AG04449 (cell line): ENCODE measurements around the gene LNX1.

ENCODE experiments used
- CTCF ChIA-PET: fragments of 350-600 bp; formaldehyde crosslinking; extraction: SDS; loops from one replicate; lab custom pipeline; 2021; ENCODE audit warnings: antibody characterized with exemption; lab: Yijun Ruan, JAX
- POLR2A ChIA-PET: fragments of 400-600, 350-600 bp; formaldehyde crosslinking; extraction: SDS; loops from one replicate; lab custom pipeline; 2020; ENCODE audit warnings: antibody characterized with exemption, inconsistent platforms; lab: Yijun Ruan, JAX
- DNase-seq: peaks from one replicate; pipeline ENCODE4 v3.0.0-alpha.2; 2010; ENCODE audit warnings: low read depth, low spot score
- H3K4me3 ChIP-seq: 2 replicates; pipeline ENCODE4 v1.5.1; 2011; ENCODE audit warnings: low read depth, mild to moderate bottlenecking, control low read depth, low read length
- CTCF ChIP-seq: IDR thresholded peaks from one replicate; pipeline ENCODE4 v1.5.1; 2011; ENCODE audit warnings: mild to moderate bottlenecking, moderate library complexity, low read length, control low read depth, inconsistent platforms; ENCODE audit not compliant: insufficient read depth; ENCODE audit errors: missing control alignments

Gene LNX1

GRCh38 chr4:53598901-53599300, 7.6 kb upstream of the LNX1 start:
- ChIA-PET CTCF (interaction anchor here (0.6 to 1.1 kb wide), 4 partner anchors 9 to 635 kb away, joined by 3 read pairs; no protein-coding TSS in a partner anchor), POLR2A (no interaction called here)
- DNase-seq: no peak
- no peak for TF ChIP-seq CTCF
- H3K4me3 ChIP-seq: no peak overlapping the region

GRCh38 chr4:53598483-53598882, 7.2 kb upstream of the LNX1 start:
- DNase-seq: no peak
- TF ChIP-seq CTCF: no peak
- H3K4me3 ChIP-seq: no peak overlapping the region
- POLR2A ChIA-PET: no interaction called here
- CTCF ChIA-PET: interaction anchor here (0.6 to 1.1 kb wide), 4 partner anchors 8 to 636 kb away, joined by 3 read pairs; no protein-coding TSS in a partner anchor

- TF ChIP-seq CTCF: no peak
- CTCF ChIA-PET: no interaction called here
- no peak for DNase-seq
- POLR2A ChIA-PET: no interaction called here
- H3K4me3 ChIP-seq: no peak overlapping the region
Observed at GRCh38 chr4:53596901-53597300, 5.6 kb upstream of the LNX1 start.

GRCh38 chr4:53595834-53596233, 4.5 kb upstream of the LNX1 start:
- TF ChIP-seq CTCF: no peak
- ChIA-PET CTCF (no interaction called here), POLR2A (no interaction called here)
- DNase-seq: no peak
- H3K4me3 ChIP-seq: no peak overlapping the region

DNA sequence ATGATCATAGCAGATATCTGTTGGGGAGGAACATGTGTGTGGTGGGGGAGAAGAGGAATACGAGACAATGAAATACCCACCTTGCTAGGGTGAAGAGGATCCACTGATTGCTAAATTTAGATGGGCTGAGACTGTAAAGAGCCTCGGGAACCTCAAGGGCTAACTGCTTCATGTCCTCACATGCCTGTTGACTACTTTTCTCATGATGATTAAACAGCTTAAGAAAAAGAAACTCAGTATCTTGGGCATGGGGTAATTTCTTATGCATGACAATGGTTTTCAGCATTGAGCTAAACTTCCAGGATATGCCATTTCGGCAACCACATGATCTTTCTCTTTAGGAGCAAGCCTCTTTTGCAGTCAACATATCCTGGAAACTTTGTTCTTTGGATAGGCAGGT, 3.9 kb upstream of the LNX1 start:
- H3K4me3 ChIP-seq: no peak overlapping the region
- no peak for TF ChIP-seq CTCF
- CTCF ChIA-PET: no interaction called here
- DNase-seq: no peak
- POLR2A ChIA-PET: no interaction called here

DNA sequence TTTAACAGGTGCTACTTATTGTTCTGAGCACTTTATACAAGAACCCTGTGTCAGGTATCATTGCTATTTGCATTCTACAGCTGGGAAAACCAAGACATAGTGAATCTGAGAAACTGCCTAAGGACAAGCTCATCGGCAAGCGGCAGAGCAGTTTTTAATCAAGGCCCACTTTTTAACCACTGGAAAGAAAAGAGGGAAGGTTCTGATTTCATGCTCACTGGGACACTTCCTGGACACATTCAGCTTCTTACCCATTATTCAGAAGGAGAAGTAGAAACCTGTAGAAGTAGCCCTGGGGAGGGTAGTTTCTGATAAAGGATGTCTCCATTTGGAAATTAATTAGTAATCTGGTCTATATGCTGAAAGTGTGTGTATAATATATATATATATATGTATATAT, 2.5 kb upstream of the LNX1 start:
- POLR2A ChIA-PET: no interaction called here

More for the DNA sequence above, 2.5 kb upstream of the LNX1 start:
- H3K4me3 ChIP-seq: no peak overlapping the region
- CTCF ChIA-PET: interaction anchor here (0.8 kb wide), 1 partner anchor 417 kb away, joined by 3 read pairs; no protein-coding TSS in a partner anchor
- TF ChIP-seq CTCF: no peak
- no peak for DNase-seq
